GM12878 (cell line): ENCODE data around the gene PPEF1. TPM values are rescaled to one million over a fixed set of nuclear protein-coding genes. Genes with fewer than 3 reads are reported as not detected.

Experiments
- ATAC-seq: fragments of 200-7000 bp; cut with Tn5 transposase; 3 replicates; pipeline ENCODE4 v1.9.1; 2020; ENCODE audit warnings: mild to moderate bottlenecking, moderate library complexity
- BruUV-seq: library from RNA; stranded (reverse); fragments of 400-500 nt; replicated peaks from 2 replicates; lab custom pipeline; 2021; lab: Mats Ljungman, UMichigan
- CTCF ChIA-PET: fragments of 300-600 bp; sonication (Branson Sonifier 250); formaldehyde crosslinking; extraction: SDS; loops from one replicate; lab custom pipeline; 2021; ENCODE audit warnings: inconsistent platforms; lab: Yijun Ruan, JAX
- POLR2A ChIA-PET: fragments of 350-600 bp; formaldehyde crosslinking; extraction: SDS; loops from one replicate; lab custom pipeline; 2021; ENCODE audit warnings: inconsistent platforms; lab: Charles Lee
- RAD21 ChIA-PET: fragments of 300-600 bp; sonication (Branson Sonifier 250); formaldehyde crosslinking; loops from one replicate; lab custom pipeline; 2023; ENCODE audit warnings: antibody characterized with exemption; ENCODE audit not compliant: unreplicated experiment; lab: Charles Lee
- SMC1A ChIA-PET: fragments of 300-600 bp; sonication (Branson Sonifier 250); formaldehyde crosslinking; loops from one replicate; lab custom pipeline; 2023; ENCODE audit not compliant: unreplicated experiment, uncharacterized antibody; lab: Charles Lee
- DNase-seq: peaks from one replicate; pipeline ENCODE4 v3.0.0-alpha.2; 2011; ENCODE audit warnings: low read depth, low spot score
- FAIRE-seq: peaks from 3 replicates; lab custom pipeline; 2011; peaks lifted over from hg19 to GRCh38; lab: Jason Lieb, UNC
- H2AFZ ChIP-seq: 2 replicates; pipeline ENCODE4 v1.6.0; 2011; ENCODE audit warnings: low read depth, low read length, control low read depth; ENCODE audit not compliant: control insufficient read depth
- H3K27ac ChIP-seq: 2 replicates; pipeline ENCODE4 v1.5.1; 2011; ENCODE audit warnings: control low read depth; ENCODE audit not compliant: control insufficient read depth, insufficient read depth
- H3K27me3 ChIP-seq, 2 experiments: replicated peaks in 1 of 2; 2 replicates each; pipeline versions ENCODE4 v1.6.0 to v1.6.1; 2011; ENCODE audit warnings: low read length in 1 of 2; ENCODE audit not compliant: control insufficient read depth in 2 of 2, insufficient read depth in 2 of 2
- H3K36me3 ChIP-seq, 2 experiments: 2 replicates each; pipeline ENCODE4 v1.5.1; 2011; ENCODE audit warnings: low read length in 1 of 2; ENCODE audit not compliant: control insufficient read depth in 2 of 2, insufficient read depth in 2 of 2
- H3K4me1 ChIP-seq: 2 replicates; pipeline ENCODE4 v1.6.1; 2011; ENCODE audit warnings: mild to moderate bottlenecking, low read length, moderate library complexity, mixed read lengths; ENCODE audit not compliant: control insufficient read depth, insufficient read depth
- H3K4me2 ChIP-seq: 2 replicates; pipeline ENCODE4 v1.6.0; 2011; ENCODE audit warnings: control low read depth; ENCODE audit not compliant: control insufficient read depth, insufficient read depth
- H3K4me3 ChIP-seq: fragments of 200-600 bp; sonication (generic); 2 replicates; pipeline ENCODE4 v1.5.1; 2016
- H3K79me2 ChIP-seq: 2 replicates; pipeline ENCODE4 v1.6.0; 2011; ENCODE audit warnings: low read length; ENCODE audit not compliant: control insufficient read depth, insufficient read depth
- H3K9ac ChIP-seq: 2 replicates; pipeline ENCODE4 v1.8.0; 2011; ENCODE audit warnings: low read length, control low read depth, mixed read lengths; ENCODE audit not compliant: control insufficient read depth, insufficient read depth
- H3K9me3 ChIP-seq: replicated peaks from 3 replicates; pipeline ENCODE4 v1.5.1; 2011; ENCODE audit warnings: mild to moderate bottlenecking, low read length; ENCODE audit not compliant: control insufficient read depth, insufficient read depth
- H4K20me1 ChIP-seq: 2 replicates; pipeline ENCODE4 v1.6.0; 2011; ENCODE audit not compliant: control insufficient read depth, insufficient read depth
- IRF3 ChIP-seq: fragments of 450-650 bp; IDR thresholded peaks from 2 replicates; pipeline ENCODE4 v1.6.1; 2014; ENCODE audit warnings: mild to moderate bottlenecking
- MTA2 ChIP-seq: fragments of 450-650 bp; IDR thresholded peaks from 2 replicates; pipeline ENCODE4 v1.6.1; 2016; ENCODE audit warnings: low read depth, mild to moderate bottlenecking, moderate library complexity
- RELA ChIP-seq: fragments of 450-650 bp; IDR thresholded peaks from 2 replicates; pipeline ENCODE4 v1.8.0; 2014; ENCODE audit warnings: borderline replicate concordance; ENCODE audit not compliant: partially characterized antibody
- SP1 ChIP-seq: IDR thresholded peaks from one replicate; pipeline ENCODE4 v1.6.1; 2011; ENCODE audit warnings: low read depth, low read length
- TCF3 ChIP-seq: IDR thresholded peaks from 2 replicates; pipeline ENCODE4 v1.6.1; 2012; ENCODE audit warnings: low read depth, mild to moderate bottlenecking, low read length, borderline replicate concordance; ENCODE audit not compliant: insufficient read depth
- ZZZ3 ChIP-seq: IDR thresholded peaks from 2 replicates; pipeline ENCODE4 v1.6.1; 2011; ENCODE audit warnings: low read depth; ENCODE audit not compliant: control insufficient read depth, insufficient read length
- WGBS: methylation state at CpG from one replicate; pipeline ENCODE4 v1.1.6; 2016; ENCODE audit warnings: low lambda C conversion rate; ENCODE audit not compliant: insufficient replicate concordance, insufficient coverage; ENCODE audit errors: missing lambda C conversion rate; 5-methylcytosine and 5-hydroxymethylcytosine counted together
- in situ Hi-C: fragments of 300-500 bp; cut with MboI; formaldehyde crosslinking; loops from 9 replicates; pipeline ENCODE4 v1.14.3; 2018; ENCODE audit warnings: mixed read lengths
- intact Hi-C: fragments of 100-400 bp; cut with micrococcal nuclease; formaldehyde crosslinking; loops from one replicate; pipeline ENCODE4 v1.14.2; 2022; ENCODE audit not compliant: unreplicated experiment
- polyA plus RNA-seq, 11 experiments: library from polyadenylated mRNA; depleted of rRNA in 4 of 11; unstranded in 6 of 11; stranded (reverse) in 5 of 11; fragments of >200 nt; fragmentation: Nextera tagmentation in 4 of 11; fragmentation: Illumina TruSeq in 1 of 11; extraction: Ambion mirVana in 4 of 11; extraction: Trizol in 1 of 11; gene quantifications; 1 replicate in 1 of 11; 2 replicates in 10 of 11; pipeline versions ENCODE4 v1.2.1 to v1.2.3, GENCODE V29; 2011 to 2016; ENCODE audit warnings: inconsistent platforms in 2 of 11, missing spikeins in 2 of 11, low read depth in 1 of 11
- total RNA-seq, 4 experiments: library from RNA; depleted of rRNA in 3 of 4; stranded (reverse); fragments of >200 nt in 3 of 4; fragmentation: Illumina TruSeq in 1 of 4; extraction: Trizol in 1 of 4; gene quantifications; 2 replicates each; pipeline versions ENCODE4 v1.2.1 to v1.2.3, GENCODE V29; 2013 to 2021

PPEF1 gene
- total and polyA plus RNA-seq, 10 of the 15 experiments (the other 5 are each of a cell fraction or from before 2014, with no cell fraction given), result 0.24 to 2.2 (median 0.50) TPM

GRCh38 chrX:18874560-18875255, 167.3 kb downstream of the PPEF1 start:
- POLR2A ChIA-PET, result no interaction called here
- no peaks in the 10 kb centered on the region for H3K36me3 ChIP-seq
- SMC1A ChIA-PET, result no interaction called here
- in situ Hi-C loops, result no loop called here
- no peak overlapping the region for H3K4me2 ChIP-seq
- no TSS peak for BruUV-seq
- H3K27ac ChIP-seq, result no peak overlapping the region
- FAIRE-seq (no peak), ATAC-seq (no peak), DNase-seq (no peak)
- no peak overlapping the region for H2AFZ ChIP-seq
- TF ChIP-seq TCF3, result no peak
- TF ChIP-seq IRF3, result no peak
- no peak for TF ChIP-seq SP1
- no peak for TF ChIP-seq ZZZ3
- TF ChIP-seq MTA2, result no peak
- TF ChIP-seq RELA, result no peak
- intact Hi-C loops, result no loop called here
- no peaks in the 10 kb centered on the region for H3K4me1 ChIP-seq
- H3K4me3 ChIP-seq, result no peak overlapping the region
- H3K27me3 ChIP-seq, result no peaks in the 10 kb centered on the region
- no peaks in the 10 kb centered on the region for H3K9me3 ChIP-seq
- CTCF ChIA-PET, result no interaction called here
- H4K20me1 ChIP-seq, result no peaks in the 10 kb centered on the region
- H3K79me2 ChIP-seq, result no peaks in the 10 kb centered on the region
- RAD21 ChIA-PET, result no interaction called here
- WGBS, result 68% methylated on average over 27 of the region's 27 CpGs
- H3K9ac ChIP-seq, result no peak overlapping the region
